22Rv1 (cell line): ENCODE results near the gene PTPRM.

ENCODE experiments used
- H3K27ac ChIP-seq: fragments of 450-650 bp; 2 replicates; pipeline ENCODE4 v1.5.1; 2017
- ZFX ChIP-seq: fragments of 450-650 bp; IDR thresholded peaks from 2 replicates; pipeline ENCODE4 v1.6.1; 2017; ENCODE audit warnings: antibody characterized with exemption, borderline replicate concordance
- TF ChIP-seq, protein P1 (sequence below): fragments of 450-650 bp; IDR thresholded peaks from 2 replicates; pipeline ENCODE4 v1.5.1; 2017; ENCODE audit warnings: mild to moderate bottlenecking

PTPRM gene

DNA sequence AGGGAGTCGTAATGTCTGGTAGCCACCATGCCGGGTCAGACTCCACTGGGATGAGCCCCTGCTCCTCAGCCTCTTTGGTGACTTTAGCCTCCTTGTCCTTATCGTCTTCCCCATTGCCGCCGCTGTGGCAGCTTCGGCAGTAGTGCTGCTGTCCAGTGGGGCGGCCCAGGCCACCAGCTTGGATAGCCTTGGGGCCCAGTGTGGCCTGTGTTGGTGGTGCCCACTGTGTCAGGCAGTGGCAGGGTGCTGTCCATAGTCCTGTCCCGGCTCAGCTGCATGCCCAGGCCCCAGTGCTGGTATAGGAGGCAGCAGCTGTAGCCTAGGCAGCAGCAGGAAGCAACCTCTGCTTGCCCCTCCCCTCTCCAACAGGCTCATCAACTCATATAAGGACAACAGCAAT lies 845.0 kb downstream of the PTPRM start:
- no peak overlapping the region for H3K27ac ChIP-seq
- TF ChIP-seq, protein P1, sequence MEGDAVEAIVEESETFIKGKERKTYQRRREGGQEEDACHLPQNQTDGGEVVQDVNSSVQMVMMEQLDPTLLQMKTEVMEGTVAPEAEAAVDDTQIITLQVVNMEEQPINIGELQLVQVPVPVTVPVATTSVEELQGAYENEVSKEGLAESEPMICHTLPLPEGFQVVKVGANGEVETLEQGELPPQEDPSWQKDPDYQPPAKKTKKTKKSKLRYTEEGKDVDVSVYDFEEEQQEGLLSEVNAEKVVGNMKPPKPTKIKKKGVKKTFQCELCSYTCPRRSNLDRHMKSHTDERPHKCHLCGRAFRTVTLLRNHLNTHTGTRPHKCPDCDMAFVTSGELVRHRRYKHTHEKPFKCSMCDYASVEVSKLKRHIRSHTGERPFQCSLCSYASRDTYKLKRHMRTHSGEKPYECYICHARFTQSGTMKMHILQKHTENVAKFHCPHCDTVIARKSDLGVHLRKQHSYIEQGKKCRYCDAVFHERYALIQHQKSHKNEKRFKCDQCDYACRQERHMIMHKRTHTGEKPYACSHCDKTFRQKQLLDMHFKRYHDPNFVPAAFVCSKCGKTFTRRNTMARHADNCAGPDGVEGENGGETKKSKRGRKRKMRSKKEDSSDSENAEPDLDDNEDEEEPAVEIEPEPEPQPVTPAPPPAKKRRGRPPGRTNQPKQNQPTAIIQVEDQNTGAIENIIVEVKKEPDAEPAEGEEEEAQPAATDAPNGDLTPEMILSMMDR: no peak
- TF ChIP-seq ZFX: no peak

GRCh38 chr18:8413189-8413588 lies 846.1 kb downstream of the PTPRM start:
- H3K27ac ChIP-seq: no peak overlapping the region
- TF ChIP-seq ZFX: no peak
- TF ChIP-seq, protein P1: no peak

DNA sequence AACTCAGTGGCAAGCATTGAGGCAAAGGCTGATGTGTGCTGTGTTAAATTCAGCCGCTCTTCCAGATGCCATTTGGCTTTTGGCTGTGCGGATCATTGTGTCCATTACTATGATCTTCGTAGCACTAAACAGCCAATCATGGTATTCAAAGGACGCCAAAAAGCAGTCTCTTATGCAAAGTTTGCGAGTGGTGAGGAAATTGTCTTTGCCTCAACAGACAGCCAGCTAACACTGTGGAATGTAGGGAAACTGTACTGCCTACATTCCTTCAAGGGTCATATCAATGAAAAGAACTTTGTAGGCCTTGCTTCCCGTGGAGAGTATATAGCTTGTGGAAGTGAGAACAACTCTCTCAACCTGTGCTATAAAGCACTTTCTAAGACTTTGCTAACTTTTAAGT lies 846.6 kb downstream of the PTPRM start:
- no peak overlapping the region for H3K27ac ChIP-seq
- TF ChIP-seq, protein P1: no peak
- TF ChIP-seq ZFX: no peak

DNA sequence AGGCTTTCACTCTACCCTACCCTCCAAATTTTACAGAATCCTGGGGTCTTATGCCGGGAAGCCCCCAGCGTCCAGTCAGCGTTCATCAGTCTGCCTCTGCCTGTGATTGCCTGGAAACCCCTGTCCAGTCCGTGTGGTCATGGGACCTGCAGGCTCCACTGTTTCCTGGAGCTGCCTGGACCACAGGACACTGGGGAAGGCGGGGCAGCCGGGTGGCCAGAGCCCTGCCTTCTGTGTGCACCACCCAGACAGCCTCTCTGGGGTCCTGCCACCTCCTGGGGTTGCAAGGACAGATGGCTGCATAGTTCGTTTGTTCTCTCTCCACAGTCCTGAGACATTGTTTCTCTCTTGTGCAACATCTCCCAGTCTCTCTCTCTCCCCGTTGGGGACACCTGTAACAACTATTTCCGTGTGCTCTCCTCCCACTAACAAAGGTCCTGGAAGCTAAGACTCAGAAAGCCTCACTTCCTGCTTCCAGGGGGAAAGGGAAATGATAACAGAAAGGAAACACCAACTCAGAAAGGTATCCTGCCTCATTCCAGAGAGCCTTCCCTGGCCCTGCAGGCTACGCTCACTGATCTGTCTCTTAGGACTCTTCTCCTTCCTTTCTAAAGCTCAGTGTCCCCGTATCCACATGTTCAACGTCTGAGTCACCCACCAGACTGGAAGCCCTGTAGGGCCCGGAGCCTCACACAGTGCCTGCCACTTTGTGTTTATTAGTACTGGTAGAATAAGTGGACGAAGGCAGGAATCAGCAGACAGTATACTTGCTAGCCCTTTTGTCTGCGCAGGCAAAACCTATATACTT lies 849.3 kb downstream of the PTPRM start:
- no peak overlapping the region for H3K27ac ChIP-seq
- TF ChIP-seq ZFX: no peak
- TF ChIP-seq, protein P1: no peak

GRCh38 chr18:8422391-8422790 lies 855.3 kb downstream of the PTPRM start:
- no peak for TF ChIP-seq ZFX
- TF ChIP-seq, protein P1: no peak
- H3K27ac ChIP-seq: no peak overlapping the region

DNA sequence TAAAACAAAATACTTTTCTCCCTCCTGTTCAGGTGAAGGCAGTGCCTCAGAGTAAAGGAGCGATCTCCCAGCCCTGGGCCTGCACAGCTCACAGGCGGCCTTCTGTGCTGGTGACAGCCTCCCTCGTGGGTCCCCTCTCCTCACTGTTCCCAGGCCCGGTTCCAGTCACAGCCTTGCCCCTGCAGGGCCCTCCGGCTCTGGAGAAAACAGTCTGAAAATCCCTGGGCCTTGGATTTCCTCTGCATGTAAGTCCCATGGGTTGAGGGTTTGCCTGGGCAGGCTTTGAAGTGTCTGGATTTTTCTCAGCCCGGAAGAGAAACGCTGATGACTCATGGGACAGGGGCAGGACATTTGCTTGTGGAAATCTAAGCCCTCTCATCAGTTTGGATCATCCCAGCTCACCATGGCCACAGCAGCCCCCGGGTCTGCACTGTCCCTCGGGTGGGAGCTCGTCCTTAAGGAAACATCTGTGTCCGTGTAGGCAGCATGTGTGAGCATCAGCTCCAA lies 856.0 kb downstream of the PTPRM start:
- H3K27ac ChIP-seq: no peak overlapping the region
- TF ChIP-seq, protein P1: no peak
- TF ChIP-seq ZFX: no peak

DNA sequence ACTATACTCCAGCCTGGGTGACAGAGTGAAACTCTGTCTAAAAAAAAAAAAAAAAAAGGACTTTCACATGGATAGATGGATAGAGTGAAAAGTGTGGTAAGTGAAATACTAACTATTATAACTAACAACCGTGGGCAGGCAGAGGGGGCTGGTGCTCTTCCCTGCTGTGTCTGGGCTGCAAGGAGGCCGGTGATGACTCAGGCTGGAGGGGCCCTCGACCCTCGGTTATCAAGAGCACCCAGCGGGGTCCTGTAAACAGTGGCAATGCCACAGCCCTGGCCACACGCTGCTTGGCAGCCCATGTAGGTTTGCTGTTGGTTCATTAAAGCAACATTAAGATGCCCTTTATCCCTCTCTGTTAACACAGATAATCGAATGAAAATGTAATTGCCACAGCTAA lies 857.4 kb downstream of the PTPRM start:
- no peak for TF ChIP-seq ZFX
- TF ChIP-seq, protein P1: no peak
- no peak overlapping the region for H3K27ac ChIP-seq
